GM23338 (cell line): Measurements from ENCODE around the gene HS6ST1. TPM values are rescaled to one million over a fixed set of nuclear protein-coding genes. Genes with fewer than 3 reads are reported as not detected.

Source experiments
- ATAC-seq: fragments of 200-7000 bp; cut with Tn5 transposase; 3 replicates; pipeline ENCODE4 v1.9.1; 2020
- DNase-seq: peaks from one replicate; pipeline ENCODE4 v3.0.0-alpha.2; 2015; ENCODE audit warnings: low spot score
- H2AFZ ChIP-seq: fragments of 200-600 bp; sonication (generic); 2 replicates; pipeline ENCODE4 v1.8.0; 2016; ENCODE audit warnings: antibody characterized with exemption, mild to moderate bottlenecking, moderate library complexity
- H3F3A ChIP-seq: fragments of 200-600 bp; sonication (generic); replicated peaks from 2 replicates; pipeline ENCODE4 v1.8.0; 2017; ENCODE audit warnings: antibody characterized with exemption, mixed run types, low read depth
- H3K27ac ChIP-seq: fragments of 200-600 bp; sonication (generic); 2 replicates; pipeline ENCODE4 v1.6.1; 2016; ENCODE audit warnings: low read depth
- H3K27me3 ChIP-seq: fragments of 200-600 bp; sonication (generic); 2 replicates; pipeline ENCODE4 v1.8.0; 2016; ENCODE audit warnings: mild to moderate bottlenecking, mixed run types, moderate library complexity; ENCODE audit not compliant: insufficient read depth
- H3K36me3 ChIP-seq: fragments of 200-600 bp; sonication (generic); 2 replicates; pipeline ENCODE4 v1.8.0; 2016; ENCODE audit warnings: mild to moderate bottlenecking; ENCODE audit not compliant: insufficient read depth
- H3K4me1 ChIP-seq: fragments of 200-600 bp; sonication (generic); 2 replicates; pipeline ENCODE4 v1.8.0; 2016; ENCODE audit warnings: mild to moderate bottlenecking, moderate library complexity; ENCODE audit not compliant: insufficient read depth
- H3K4me2 ChIP-seq: fragments of 200-600 bp; sonication (generic); 2 replicates; pipeline ENCODE4 v1.7.1; 2017; ENCODE audit warnings: mixed run types
- H3K4me3 ChIP-seq: fragments of 200-600 bp; sonication (generic); 2 replicates; pipeline ENCODE4 v1.6.1; 2016; ENCODE audit warnings: mixed run types
- H3K79me2 ChIP-seq: fragments of 200-600 bp; sonication (generic); replicated peaks from 2 replicates; pipeline ENCODE4 v1.8.0; 2017; ENCODE audit warnings: mild to moderate bottlenecking; ENCODE audit not compliant: insufficient read depth
- H3K9me2 ChIP-seq: fragments of 200-600 bp; sonication (generic); 2 replicates; pipeline ENCODE4 v1.8.0; 2017; ENCODE audit not compliant: insufficient read depth
- H4K20me1 ChIP-seq: fragments of 200-600 bp; sonication (generic); replicated peaks from 2 replicates; pipeline ENCODE4 v1.8.0; 2017; ENCODE audit warnings: mild to moderate bottlenecking; ENCODE audit not compliant: insufficient read depth
- H3K27ac Mint-ChIP-seq: 2 replicates; pipeline ENCODE4 v1.8.0; 2020; ENCODE audit warnings: inconsistent platforms, mild to moderate bottlenecking, moderate library complexity, mixed read lengths
- H3K27me3 Mint-ChIP-seq: 3 replicates; pipeline ENCODE4 v1.8.0; 2022; ENCODE audit warnings: low read depth, mild to moderate bottlenecking, moderate library complexity, mixed read lengths, inconsistent platforms; ENCODE audit not compliant: insufficient read depth, poor library complexity
- H3K36me3 Mint-ChIP-seq: 3 replicates; pipeline ENCODE4 v1.8.0; 2021; ENCODE audit warnings: low read depth, mild to moderate bottlenecking, inconsistent platforms, moderate library complexity, mixed read lengths
- H3K4me1 Mint-ChIP-seq: 3 replicates; pipeline ENCODE4 v1.8.0; 2020; ENCODE audit warnings: mild to moderate bottlenecking, inconsistent platforms, mixed read lengths
- H3K4me3 Mint-ChIP-seq: 3 replicates; pipeline ENCODE4 v1.8.0; 2021; ENCODE audit warnings: moderate library complexity, mild to moderate bottlenecking, inconsistent platforms, mixed read lengths
- H3K9me3 Mint-ChIP-seq: 3 replicates; pipeline ENCODE4 v1.8.0; 2020; ENCODE audit warnings: moderate library complexity, mild to moderate bottlenecking, inconsistent platforms, mixed read lengths
- CREB1 ChIP-seq: fragments of 250-450 bp; sonication (Bioruptor Pico); IDR thresholded peaks from 2 replicates; pipeline ENCODE4 v1.5.0; 2020; ENCODE audit warnings: low read depth, mild to moderate bottlenecking, moderate library complexity
- EZH2 ChIP-seq: fragments of 200-600 bp; sonication (generic); IDR thresholded peaks from one replicate; pipeline ENCODE4 v1.8.0; 2017; ENCODE audit warnings: antibody characterized with exemption, mild to moderate bottlenecking, low read depth; ENCODE audit not compliant: unreplicated experiment
- EZH2phosphoT487 ChIP-seq: fragments of 200-600 bp; sonication (generic); IDR thresholded peaks from one replicate; pipeline ENCODE4 v1.8.1; 2018; ENCODE audit warnings: antibody characterized with exemption; ENCODE audit not compliant: unreplicated experiment
- JUNB ChIP-seq: IDR thresholded peaks from one replicate; pipeline ENCODE4 v1.6.1; 2016; ENCODE audit warnings: antibody characterized with exemption; ENCODE audit not compliant: unreplicated experiment
- NANOG ChIP-seq: IDR thresholded peaks from 2 replicates; pipeline ENCODE4 v1.6.1; 2016; ENCODE audit warnings: antibody characterized with exemption, borderline replicate concordance
- STAT1 ChIP-seq: IDR thresholded peaks from one replicate; pipeline ENCODE4 v1.6.1; 2016; ENCODE audit warnings: antibody characterized with exemption; ENCODE audit not compliant: unreplicated experiment
- ZNF114 ChIP-seq: fragments of 250-450 bp; sonication (Bioruptor Pico); IDR thresholded peaks from 2 replicates; pipeline ENCODE4 v1.5.0; 2020; ENCODE audit warnings: mild to moderate bottlenecking, moderate library complexity
- ZNF331 ChIP-seq: fragments of 250-450 bp; sonication (Bioruptor Pico); IDR thresholded peaks from 2 replicates; pipeline ENCODE4 v1.5.0; 2020; ENCODE audit warnings: low read depth, mild to moderate bottlenecking, moderate library complexity
- polyA plus RNA-seq: library from polyadenylated mRNA; unstranded; fragments of >200 nt; fragmentation: Nextera tagmentation; extraction: Ambion mirVana; gene quantifications from 2 replicates; pipeline ENCODE4 v1.2.1, GENCODE V29; 2016
- total RNA-seq: library from RNA; depleted of rRNA; stranded (reverse); fragments of >200 nt; shearing (Covaris generic); gene quantifications from 2 replicates; pipeline ENCODE4 v1.2.3, GENCODE V29; 2014
- TF ChIP-seq, protein P1 (sequence below): IDR thresholded peaks from one replicate; pipeline ENCODE4 v1.6.1; 2018; ENCODE audit warnings: antibody characterized with exemption; ENCODE audit not compliant: unreplicated experiment
- TF ChIP-seq, protein P2 (sequence below): fragments of 250-450 bp; sonication (Bioruptor Pico); IDR thresholded peaks from 2 replicates; pipeline ENCODE4 v1.5.0; 2020; ENCODE audit warnings: mild to moderate bottlenecking, moderate library complexity

Gene HS6ST1
- total and polyA plus RNA-seq, 2 experiments from 2014 or later = 21.1 to 106 TPM

DNA sequence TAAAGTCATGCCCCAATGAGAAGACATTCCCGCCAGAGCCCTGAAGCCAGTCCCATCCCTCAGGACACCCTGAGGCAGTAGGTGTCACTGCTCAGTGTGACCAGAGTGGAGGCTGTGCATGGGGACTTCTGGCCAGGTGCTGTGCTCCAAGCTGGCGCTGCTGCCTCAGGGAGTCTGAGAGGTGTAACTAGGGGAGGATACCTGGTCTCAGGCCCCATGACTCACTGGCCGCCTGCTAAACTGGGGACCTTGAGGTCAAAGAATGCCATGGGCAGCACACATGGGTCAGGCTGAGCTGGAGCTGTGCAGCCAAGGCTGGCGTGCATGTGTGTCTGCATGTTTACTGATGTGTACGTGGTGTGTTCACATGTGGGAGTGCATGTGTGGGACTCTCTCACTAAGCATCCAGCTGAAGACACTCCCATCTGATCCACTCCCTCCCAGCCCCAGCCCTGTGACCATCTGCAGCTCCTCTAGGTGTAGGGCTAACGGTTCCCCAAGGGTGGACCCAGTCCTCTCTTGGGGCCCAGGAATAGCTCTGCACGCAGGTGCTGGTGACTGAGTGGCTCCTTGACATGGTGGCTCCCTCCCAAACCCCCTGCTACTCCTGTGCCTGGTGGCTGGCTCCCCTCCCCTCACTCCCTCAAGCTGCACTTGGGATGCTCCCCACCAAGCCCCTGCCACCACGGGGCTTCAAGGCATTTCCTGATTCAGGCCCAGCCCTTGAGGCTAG, 16.5 kb downstream of the HS6ST1 start (continued):
- TF ChIP-seq ZNF114 (CRISPR knock-in tag) = no peak
- no peak for TF ChIP-seq STAT1
- TF ChIP-seq, protein P1, sequence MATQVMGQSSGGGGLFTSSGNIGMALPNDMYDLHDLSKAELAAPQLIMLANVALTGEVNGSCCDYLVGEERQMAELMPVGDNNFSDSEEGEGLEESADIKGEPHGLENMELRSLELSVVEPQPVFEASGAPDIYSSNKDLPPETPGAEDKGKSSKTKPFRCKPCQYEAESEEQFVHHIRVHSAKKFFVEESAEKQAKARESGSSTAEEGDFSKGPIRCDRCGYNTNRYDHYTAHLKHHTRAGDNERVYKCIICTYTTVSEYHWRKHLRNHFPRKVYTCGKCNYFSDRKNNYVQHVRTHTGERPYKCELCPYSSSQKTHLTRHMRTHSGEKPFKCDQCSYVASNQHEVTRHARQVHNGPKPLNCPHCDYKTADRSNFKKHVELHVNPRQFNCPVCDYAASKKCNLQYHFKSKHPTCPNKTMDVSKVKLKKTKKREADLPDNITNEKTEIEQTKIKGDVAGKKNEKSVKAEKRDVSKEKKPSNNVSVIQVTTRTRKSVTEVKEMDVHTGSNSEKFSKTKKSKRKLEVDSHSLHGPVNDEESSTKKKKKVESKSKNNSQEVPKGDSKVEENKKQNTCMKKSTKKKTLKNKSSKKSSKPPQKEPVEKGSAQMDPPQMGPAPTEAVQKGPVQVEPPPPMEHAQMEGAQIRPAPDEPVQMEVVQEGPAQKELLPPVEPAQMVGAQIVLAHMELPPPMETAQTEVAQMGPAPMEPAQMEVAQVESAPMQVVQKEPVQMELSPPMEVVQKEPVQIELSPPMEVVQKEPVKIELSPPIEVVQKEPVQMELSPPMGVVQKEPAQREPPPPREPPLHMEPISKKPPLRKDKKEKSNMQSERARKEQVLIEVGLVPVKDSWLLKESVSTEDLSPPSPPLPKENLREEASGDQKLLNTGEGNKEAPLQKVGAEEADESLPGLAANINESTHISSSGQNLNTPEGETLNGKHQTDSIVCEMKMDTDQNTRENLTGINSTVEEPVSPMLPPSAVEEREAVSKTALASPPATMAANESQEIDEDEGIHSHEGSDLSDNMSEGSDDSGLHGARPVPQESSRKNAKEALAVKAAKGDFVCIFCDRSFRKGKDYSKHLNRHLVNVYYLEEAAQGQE = no peak
- TF ChIP-seq EZH2phosphoT487 = no peak
- no peak for TF ChIP-seq JUNB
- no peak for TF ChIP-seq CREB1 (CRISPR knock-in tag)
- no peak for TF ChIP-seq EZH2

DNA sequence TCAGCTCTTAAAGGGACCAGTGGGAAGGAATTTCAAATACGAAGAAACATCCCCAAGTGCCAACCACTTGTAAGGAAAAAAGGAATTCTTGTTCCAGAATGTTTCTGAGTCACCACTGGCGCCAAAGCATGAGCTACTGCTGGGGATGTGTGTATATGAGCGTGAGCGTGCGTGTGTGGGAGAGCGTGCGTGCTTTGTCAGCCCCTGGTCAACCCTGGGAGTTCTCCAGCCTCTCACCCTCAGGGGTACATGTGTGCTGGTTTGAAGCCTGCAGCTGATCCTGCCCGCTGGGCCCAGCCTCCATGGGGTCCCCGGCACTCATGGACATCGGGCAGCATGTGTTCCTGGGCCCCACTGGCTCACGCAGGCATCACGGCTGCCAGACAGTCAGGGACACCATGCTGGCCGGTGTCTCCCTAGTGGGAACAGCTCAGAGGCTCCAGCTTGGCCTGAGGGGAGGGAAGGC, 17.1 kb downstream of the HS6ST1 start:
- H3K27ac Mint-ChIP-seq = no peak overlapping the region
- TF ChIP-seq EZH2 (no peak), ZNF331 (CRISPR knock-in tag) (no peak), NANOG (no peak), EZH2phosphoT487 (no peak), ZNF114 (CRISPR knock-in tag) (no peak), CREB1 (CRISPR knock-in tag) (no peak)
- TF ChIP-seq, protein P2, sequence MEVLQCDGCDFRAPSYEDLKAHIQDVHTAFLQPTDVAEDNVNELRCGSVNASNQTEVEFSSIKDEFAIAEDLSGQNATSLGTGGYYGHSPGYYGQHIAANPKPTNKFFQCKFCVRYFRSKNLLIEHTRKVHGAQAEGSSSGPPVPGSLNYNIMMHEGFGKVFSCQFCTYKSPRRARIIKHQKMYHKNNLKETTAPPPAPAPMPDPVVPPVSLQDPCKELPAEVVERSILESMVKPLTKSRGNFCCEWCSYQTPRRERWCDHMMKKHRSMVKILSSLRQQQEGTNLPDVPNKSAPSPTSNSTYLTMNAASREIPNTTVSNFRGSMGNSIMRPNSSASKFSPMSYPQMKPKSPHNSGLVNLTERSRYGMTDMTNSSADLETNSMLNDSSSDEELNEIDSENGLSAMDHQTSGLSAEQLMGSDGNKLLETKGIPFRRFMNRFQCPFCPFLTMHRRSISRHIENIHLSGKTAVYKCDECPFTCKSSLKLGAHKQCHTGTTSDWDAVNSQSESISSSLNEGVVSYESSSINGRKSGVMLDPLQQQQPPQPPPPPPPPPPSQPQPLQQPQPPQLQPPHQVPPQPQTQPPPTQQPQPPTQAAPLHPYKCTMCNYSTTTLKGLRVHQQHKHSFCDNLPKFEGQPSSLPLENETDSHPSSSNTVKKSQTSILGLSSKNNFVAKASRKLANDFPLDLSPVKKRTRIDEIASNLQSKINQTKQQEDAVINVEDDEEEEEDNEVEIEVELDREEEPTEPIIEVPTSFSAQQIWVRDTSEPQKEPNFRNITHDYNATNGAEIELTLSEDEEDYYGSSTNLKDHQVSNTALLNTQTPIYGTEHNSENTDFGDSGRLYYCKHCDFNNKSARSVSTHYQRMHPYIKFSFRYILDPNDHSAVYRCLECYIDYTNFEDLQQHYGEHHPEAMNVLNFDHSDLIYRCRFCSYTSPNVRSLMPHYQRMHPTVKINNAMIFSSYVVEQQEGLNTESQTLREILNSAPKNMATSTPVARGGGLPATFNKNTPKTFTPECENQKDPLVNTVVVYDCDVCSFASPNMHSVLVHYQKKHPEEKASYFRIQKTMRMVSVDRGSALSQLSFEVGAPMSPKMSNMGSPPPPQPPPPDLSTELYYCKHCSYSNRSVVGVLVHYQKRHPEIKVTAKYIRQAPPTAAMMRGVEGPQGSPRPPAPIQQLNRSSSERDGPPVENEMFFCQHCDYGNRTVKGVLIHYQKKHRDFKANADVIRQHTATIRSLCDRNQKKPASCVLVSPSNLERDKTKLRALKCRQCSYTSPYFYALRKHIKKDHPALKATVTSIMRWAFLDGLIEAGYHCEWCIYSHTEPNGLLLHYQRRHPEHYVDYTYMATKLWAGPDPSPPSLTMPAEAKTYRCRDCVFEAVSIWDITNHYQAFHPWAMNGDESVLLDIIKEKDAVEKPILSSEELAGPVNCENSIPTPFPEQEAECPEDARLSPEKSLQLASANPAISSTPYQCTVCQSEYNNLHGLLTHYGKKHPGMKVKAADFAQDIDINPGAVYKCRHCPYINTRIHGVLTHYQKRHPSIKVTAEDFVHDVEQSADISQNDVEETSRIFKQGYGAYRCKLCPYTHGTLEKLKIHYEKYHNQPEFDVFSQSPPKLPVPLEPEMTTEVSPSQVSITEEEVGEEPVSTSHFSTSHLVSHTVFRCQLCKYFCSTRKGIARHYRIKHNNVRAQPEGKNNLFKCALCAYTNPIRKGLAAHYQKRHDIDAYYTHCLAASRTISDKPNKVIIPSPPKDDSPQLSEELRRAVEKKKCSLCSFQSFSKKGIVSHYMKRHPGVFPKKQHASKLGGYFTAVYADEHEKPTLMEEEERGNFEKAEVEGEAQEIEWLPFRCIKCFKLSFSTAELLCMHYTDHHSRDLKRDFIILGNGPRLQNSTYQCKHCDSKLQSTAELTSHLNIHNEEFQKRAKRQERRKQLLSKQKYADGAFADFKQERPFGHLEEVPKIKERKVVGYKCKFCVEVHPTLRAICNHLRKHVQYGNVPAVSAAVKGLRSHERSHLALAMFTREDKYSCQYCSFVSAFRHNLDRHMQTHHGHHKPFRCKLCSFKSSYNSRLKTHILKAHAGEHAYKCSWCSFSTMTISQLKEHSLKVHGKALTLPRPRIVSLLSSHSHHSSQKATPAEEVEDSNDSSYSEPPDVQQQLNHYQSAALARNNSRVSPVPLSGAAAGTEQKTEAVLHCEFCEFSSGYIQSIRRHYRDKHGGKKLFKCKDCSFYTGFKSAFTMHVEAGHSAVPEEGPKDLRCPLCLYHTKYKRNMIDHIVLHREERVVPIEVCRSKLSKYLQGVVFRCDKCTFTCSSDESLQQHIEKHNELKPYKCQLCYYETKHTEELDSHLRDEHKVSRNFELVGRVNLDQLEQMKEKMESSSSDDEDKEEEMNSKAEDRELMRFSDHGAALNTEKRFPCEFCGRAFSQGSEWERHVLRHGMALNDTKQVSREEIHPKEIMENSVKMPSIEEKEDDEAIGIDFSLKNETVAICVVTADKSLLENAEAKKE (CRISPR knock-in tag) = no peak
- TF ChIP-seq, protein P1 = no peak

More for the DNA sequence above, 17.1 kb downstream of the HS6ST1 start:
- no peak for ATAC-seq
- no peak overlapping the region for H2AFZ ChIP-seq
- no peaks in the 10 kb centered on the region for H3F3A ChIP-seq
- no peak overlapping the region for H3K27ac ChIP-seq
- DNase-seq = no peak
- H3K36me3 ChIP-seq = no peaks in the 10 kb centered on the region
- H3K4me3 ChIP-seq = no peak overlapping the region
- Mint-ChIP-seq H3K27me3 (peaks cover 7% of the 10 kb centered on the region), H3K4me1 (peaks cover 47% of the 10 kb centered on the region), H3K9me3 (no peaks in the 10 kb centered on the region; the same call in 1 of the 3 replicates), H3K36me3 (peaks cover 4% of the 10 kb centered on the region; the same call in 2 of the 3 replicates), H3K4me3 (no peak overlapping the region)
- peaks cover 100% of the 10 kb centered on the region for H3K79me2 ChIP-seq
- H3K4me1 ChIP-seq = peaks cover 23% of the 10 kb centered on the region
- H4K20me1 ChIP-seq = peaks cover 48% of the 10 kb centered on the region
- no peak overlapping the region for H3K4me2 ChIP-seq
- H3K9me2 ChIP-seq = no peaks in the 10 kb centered on the region
- no peaks in the 10 kb centered on the region for H3K27me3 ChIP-seq
